ENCODE results near the gene MYO16.

Gene MYO16

DNA sequence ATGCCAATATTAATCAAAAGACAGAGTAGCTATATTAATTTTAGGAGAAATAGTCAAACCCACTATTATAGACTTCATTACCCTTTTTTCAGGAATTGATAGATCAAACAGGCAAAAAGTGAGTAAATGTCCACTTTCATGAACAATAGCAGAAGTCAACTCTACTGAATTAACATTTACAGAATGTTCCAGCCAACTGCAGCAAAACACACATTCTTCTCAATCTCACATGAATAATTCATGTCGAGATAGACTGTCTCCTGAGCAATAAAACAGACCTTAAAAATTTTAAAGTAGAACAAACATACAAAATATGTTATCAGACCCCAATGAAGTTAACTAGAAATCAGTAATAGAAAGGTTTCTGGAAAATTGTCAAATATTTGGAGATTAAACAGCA, 118.4 kb downstream of the MYO16 start:
- H3K9ac ChIP-seq (ENCODE audit: low read depth, low read length): no peak overlapping the region
- H3K4me3 ChIP-seq (ENCODE audit: low read depth, low read length): no peak overlapping the region
- no peaks in the 10 kb centered on the region for H3K27me3 ChIP-seq (ENCODE audit: control insufficient read depth, insufficient read depth, low read length)
- H3K36me3 ChIP-seq (ENCODE audit: control insufficient read depth, insufficient read depth, low read length): no peaks in the 10 kb centered on the region
- no peaks in the 10 kb centered on the region for H3K4me1 ChIP-seq (ENCODE audit: control insufficient read depth, insufficient read depth, low read length)
- H3K9me3 ChIP-seq (ENCODE audit: control insufficient read depth, insufficient read depth, low read length): no peaks in the 10 kb centered on the region

DNA sequence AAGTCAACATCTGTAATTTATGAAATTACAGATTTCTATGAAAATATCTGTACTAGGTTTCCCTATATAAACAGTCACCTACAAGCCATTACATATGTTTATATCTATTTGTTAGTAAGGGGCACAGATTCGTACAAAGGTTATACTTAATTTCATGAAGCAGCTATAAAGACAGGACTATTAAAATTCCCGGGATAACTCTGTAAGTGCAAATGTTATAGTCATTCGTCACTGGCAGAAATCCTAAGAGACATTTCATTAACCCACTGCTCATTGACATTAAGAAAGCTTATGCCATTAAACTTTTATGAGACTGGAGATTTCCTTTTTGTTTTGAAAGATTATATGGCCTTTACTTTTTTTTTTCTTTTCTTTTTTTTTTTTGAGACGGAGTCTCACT, 122.9 kb downstream of the MYO16 start:
- Histone ChIP-seq H3K27me3 (ENCODE audit: control insufficient read depth, insufficient read depth, low read length) (no peaks in the 10 kb centered on the region), H3K4me1 (ENCODE audit: control insufficient read depth, insufficient read depth, low read length) (no peaks in the 10 kb centered on the region), H3K4me3 (ENCODE audit: low read depth, low read length) (no peak overlapping the region)

GRCh38 chr13:108755083-108755482, 125.7 kb downstream of the MYO16 start:
- Histone ChIP-seq H3K4me1 (ENCODE audit: control insufficient read depth, insufficient read depth, low read length) (no peaks in the 10 kb centered on the region), H3K9ac (ENCODE audit: low read depth, low read length) (no peak overlapping the region), H3K9me3 (ENCODE audit: control insufficient read depth, insufficient read depth, low read length) (no peaks in the 10 kb centered on the region), H3K27me3 (ENCODE audit: control insufficient read depth, insufficient read depth, low read length) (no peaks in the 10 kb centered on the region), H3K36me3 (ENCODE audit: control insufficient read depth, insufficient read depth, low read length) (no peaks in the 10 kb centered on the region), H3K4me3 (ENCODE audit: low read depth, low read length) (no peak overlapping the region)

More for the DNA sequence above, 122.9 kb downstream of the MYO16 start:
- no peaks in the 10 kb centered on the region for H3K36me3 ChIP-seq (ENCODE audit: control insufficient read depth, insufficient read depth, low read length)
- no peak overlapping the region for H3K9ac ChIP-seq (ENCODE audit: low read depth, low read length)
- H3K9me3 ChIP-seq (ENCODE audit: control insufficient read depth, insufficient read depth, low read length): no peaks in the 10 kb centered on the region

DNA sequence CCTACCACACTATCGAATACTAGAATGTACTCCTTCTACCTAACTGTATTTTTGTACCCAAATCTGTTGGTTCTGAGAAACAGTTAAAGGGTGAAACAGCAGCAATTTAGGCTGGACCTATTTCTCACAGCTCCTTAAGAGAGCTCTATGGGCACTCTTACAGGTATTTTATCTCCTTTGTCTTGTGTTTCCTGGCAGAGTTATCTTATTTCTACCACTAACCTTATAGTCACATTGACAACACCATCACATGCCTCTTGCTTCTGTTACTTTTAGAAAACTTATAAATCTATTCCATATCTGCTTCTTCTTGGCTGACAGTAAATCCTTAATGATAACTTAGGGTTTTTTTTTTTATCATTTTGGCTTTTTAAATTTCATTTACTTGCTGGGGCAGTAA, 130.7 kb downstream of the MYO16 start:
- H3K4me1 ChIP-seq (ENCODE audit: control insufficient read depth, insufficient read depth, low read length): no peaks in the 10 kb centered on the region
- no peak overlapping the region for H3K9ac ChIP-seq (ENCODE audit: low read depth, low read length)
- H3K27me3 ChIP-seq (ENCODE audit: control insufficient read depth, insufficient read depth, low read length): no peaks in the 10 kb centered on the region

GRCh38 chr13:108760541-108760940, 131.1 kb downstream of the MYO16 start:
- Histone ChIP-seq H3K27me3 (ENCODE audit: control insufficient read depth, insufficient read depth, low read length) (no peaks in the 10 kb centered on the region), H3K9ac (ENCODE audit: low read depth, low read length) (no peak overlapping the region), H3K4me3 (ENCODE audit: low read depth, low read length) (no peak overlapping the region), H3K36me3 (ENCODE audit: control insufficient read depth, insufficient read depth, low read length) (no peaks in the 10 kb centered on the region), H3K9me3 (ENCODE audit: control insufficient read depth, insufficient read depth, low read length) (no peaks in the 10 kb centered on the region), H3K4me1 (ENCODE audit: control insufficient read depth, insufficient read depth, low read length) (no peaks in the 10 kb centered on the region)

More for the DNA sequence above, 130.7 kb downstream of the MYO16 start:
- Histone ChIP-seq H3K9me3 (ENCODE audit: control insufficient read depth, insufficient read depth, low read length) (no peaks in the 10 kb centered on the region), H3K36me3 (ENCODE audit: control insufficient read depth, insufficient read depth, low read length) (no peaks in the 10 kb centered on the region), H3K4me3 (ENCODE audit: low read depth, low read length) (no peak overlapping the region)

DNA sequence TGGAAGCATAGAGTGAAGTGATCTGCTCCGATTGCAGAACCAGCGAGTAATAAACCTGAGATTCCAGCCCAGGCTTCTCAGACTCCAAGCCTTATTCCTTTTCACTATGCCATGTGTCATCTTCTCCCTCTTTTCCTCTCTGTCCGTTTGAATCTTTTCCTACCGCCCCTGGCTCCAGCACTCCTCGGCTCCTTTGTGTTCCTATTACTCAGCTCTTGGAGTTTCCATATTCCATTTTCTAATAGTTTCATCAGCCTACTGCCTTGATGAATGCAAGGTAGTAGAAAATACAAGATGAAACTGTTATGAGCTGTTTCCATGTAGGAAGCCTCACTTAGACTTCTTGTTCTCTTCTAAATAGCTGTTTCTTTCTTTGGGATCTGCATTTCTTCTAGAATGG, 138.6 kb downstream of the MYO16 start:
- Histone ChIP-seq H3K27me3 (ENCODE audit: control insufficient read depth, insufficient read depth, low read length) (no peaks in the 10 kb centered on the region), H3K36me3 (ENCODE audit: control insufficient read depth, insufficient read depth, low read length) (no peaks in the 10 kb centered on the region), H3K9ac (ENCODE audit: low read depth, low read length) (no peak overlapping the region), H3K4me3 (ENCODE audit: low read depth, low read length) (no peak overlapping the region), H3K4me1 (ENCODE audit: control insufficient read depth, insufficient read depth, low read length) (no peaks in the 10 kb centered on the region), H3K9me3 (ENCODE audit: control insufficient read depth, insufficient read depth, low read length) (no peaks in the 10 kb centered on the region)

DNA sequence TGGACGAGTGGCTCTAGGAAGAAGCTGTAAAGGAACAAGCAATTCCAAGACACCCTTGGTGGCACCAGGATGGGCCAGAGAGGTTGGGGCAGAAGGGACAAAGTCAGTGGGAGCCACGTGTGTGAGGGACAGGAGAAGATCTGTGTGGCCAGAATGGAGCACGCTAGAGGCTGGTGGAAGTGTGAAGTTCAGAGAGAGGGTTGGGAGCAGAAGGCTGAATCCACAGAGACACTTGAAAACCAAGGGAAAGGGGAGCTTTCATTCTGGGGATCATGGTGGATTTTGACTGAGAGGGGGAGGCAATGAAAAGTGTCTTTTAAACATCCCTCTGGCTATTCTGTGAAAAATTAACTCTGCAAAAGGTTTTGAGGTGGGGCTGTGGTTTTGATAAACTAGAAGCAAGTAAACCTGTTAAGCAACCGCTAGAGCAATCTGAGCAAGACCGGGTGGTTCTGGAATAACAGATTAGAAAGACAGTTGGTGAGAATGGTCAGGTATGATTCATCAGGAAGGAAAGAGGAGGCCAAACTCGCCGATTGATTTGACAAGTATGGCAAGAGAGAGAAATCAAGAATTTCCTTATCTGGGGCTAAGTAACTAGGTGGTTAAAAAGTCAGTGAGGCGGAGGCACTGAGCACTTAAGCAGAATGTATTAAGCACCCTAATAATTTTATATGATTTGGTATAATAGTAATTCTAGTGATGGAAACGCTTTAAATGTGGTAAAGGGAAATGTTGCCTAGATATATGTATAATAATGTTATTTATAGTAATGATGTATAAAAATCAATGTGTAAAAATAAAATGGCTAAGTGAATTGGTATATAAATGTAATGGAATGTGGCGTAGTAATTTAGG, 140.0 kb downstream of the MYO16 start:
- no peak overlapping the region for H3K9ac ChIP-seq (ENCODE audit: low read depth, low read length)
- H3K27me3 ChIP-seq (ENCODE audit: control insufficient read depth, insufficient read depth, low read length): no peaks in the 10 kb centered on the region
- no peaks in the 10 kb centered on the region for H3K9me3 ChIP-seq (ENCODE audit: control insufficient read depth, insufficient read depth, low read length)
- H3K4me3 ChIP-seq (ENCODE audit: low read depth, low read length): no peak overlapping the region
- no peaks in the 10 kb centered on the region for H3K4me1 ChIP-seq (ENCODE audit: control insufficient read depth, insufficient read depth, low read length)
- no peaks in the 10 kb centered on the region for H3K36me3 ChIP-seq (ENCODE audit: control insufficient read depth, insufficient read depth, low read length)

GRCh38 chr13:108775597-108775996, 146.2 kb downstream of the MYO16 start:
- Histone ChIP-seq H3K27me3 (ENCODE audit: control insufficient read depth, insufficient read depth, low read length) (no peaks in the 10 kb centered on the region), H3K4me3 (ENCODE audit: low read depth, low read length) (no peak overlapping the region), H3K9me3 (ENCODE audit: control insufficient read depth, insufficient read depth, low read length) (no peaks in the 10 kb centered on the region), H3K4me1 (ENCODE audit: control insufficient read depth, insufficient read depth, low read length) (peaks cover 2% of the 10 kb centered on the region), H3K9ac (ENCODE audit: low read depth, low read length) (no peak overlapping the region), H3K36me3 (ENCODE audit: control insufficient read depth, insufficient read depth, low read length) (no peaks in the 10 kb centered on the region)

GRCh38 chr13:108776650-108777049, 147.2 kb downstream of the MYO16 start:
- Histone ChIP-seq H3K4me3 (ENCODE audit: low read depth, low read length) (no peak overlapping the region), H3K36me3 (ENCODE audit: control insufficient read depth, insufficient read depth, low read length) (no peaks in the 10 kb centered on the region), H3K4me1 (ENCODE audit: control insufficient read depth, insufficient read depth, low read length) (peaks cover 2% of the 10 kb centered on the region), H3K9ac (ENCODE audit: low read depth, low read length) (no peak overlapping the region), H3K27me3 (ENCODE audit: control insufficient read depth, insufficient read depth, low read length) (no peaks in the 10 kb centered on the region), H3K9me3 (ENCODE audit: control insufficient read depth, insufficient read depth, low read length) (no peaks in the 10 kb centered on the region)

DNA sequence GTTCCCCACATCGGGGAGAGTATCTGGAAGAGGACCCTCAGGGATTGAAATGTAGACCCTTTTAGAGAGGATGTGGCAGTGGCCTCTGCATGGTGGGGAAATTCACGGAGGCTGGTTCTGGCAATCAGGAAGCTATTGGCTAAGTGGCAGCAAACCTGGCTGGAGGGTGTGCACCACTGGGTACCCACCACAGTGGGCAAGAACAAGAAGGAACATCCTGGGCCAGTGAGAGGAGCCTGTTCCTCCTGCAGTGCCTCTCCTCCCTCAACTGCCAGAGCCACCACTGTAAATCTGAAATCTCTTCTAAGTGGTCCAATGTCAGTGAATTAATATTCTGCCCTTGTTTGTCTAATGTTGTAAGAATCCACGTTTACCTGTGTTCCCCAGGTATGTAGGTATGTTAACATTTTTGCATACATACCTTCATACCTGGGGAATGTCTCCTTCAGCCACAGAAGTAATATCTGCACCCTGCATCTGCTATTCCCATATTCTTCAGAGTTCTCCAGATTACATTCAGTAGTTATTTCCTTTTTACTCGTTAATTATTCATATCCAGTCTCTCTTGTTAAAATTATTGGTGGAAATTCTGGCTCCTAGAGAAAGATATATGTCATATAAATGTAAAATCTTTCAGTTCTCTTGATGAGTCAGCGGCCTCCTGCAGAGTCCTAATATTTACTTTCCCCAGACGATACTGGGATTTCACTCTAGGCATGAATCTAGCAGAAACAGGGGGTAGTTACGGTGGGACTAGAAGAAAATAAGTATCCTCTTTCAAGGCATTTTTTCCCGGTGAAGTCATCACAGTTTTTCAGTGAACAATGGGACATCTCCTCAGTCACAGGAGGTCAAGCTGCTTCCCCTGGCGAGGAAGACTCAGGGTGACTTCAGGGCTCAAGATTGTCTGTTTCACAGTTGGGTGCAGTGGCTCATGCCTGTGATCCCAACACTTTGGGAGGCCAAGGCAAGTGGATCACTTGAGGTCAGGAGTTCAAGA, 148.3 kb downstream of the MYO16 start:
- Histone ChIP-seq H3K4me1 (ENCODE audit: control insufficient read depth, insufficient read depth, low read length) (peaks cover 2% of the 10 kb centered on the region), H3K9ac (ENCODE audit: low read depth, low read length) (no peak overlapping the region), H3K9me3 (ENCODE audit: control insufficient read depth, insufficient read depth, low read length) (no peaks in the 10 kb centered on the region), H3K4me3 (ENCODE audit: low read depth, low read length) (no peak overlapping the region), H3K27me3 (ENCODE audit: control insufficient read depth, insufficient read depth, low read length) (no peaks in the 10 kb centered on the region), H3K36me3 (ENCODE audit: control insufficient read depth, insufficient read depth, low read length) (no peaks in the 10 kb centered on the region)

GRCh38 chr13:108779308-108779707, 149.9 kb downstream of the MYO16 start:
- Histone ChIP-seq H3K9me3 (ENCODE audit: control insufficient read depth, insufficient read depth, low read length) (no peaks in the 10 kb centered on the region), H3K4me1 (ENCODE audit: control insufficient read depth, insufficient read depth, low read length) (peaks cover 2% of the 10 kb centered on the region), H3K27me3 (ENCODE audit: control insufficient read depth, insufficient read depth, low read length) (no peaks in the 10 kb centered on the region), H3K4me3 (ENCODE audit: low read depth, low read length) (no peak overlapping the region), H3K9ac (ENCODE audit: low read depth, low read length) (no peak overlapping the region), H3K36me3 (ENCODE audit: control insufficient read depth, insufficient read depth, low read length) (no peaks in the 10 kb centered on the region)

All from iPS-15b (cell line).